GM18507 (cell line): Measurements from ENCODE around the gene COA8.

Experiments used
- DNase-seq: peaks from one replicate; pipeline ENCODE4 v3.0.0; 2011; ENCODE audit warnings: low read depth; ENCODE audit not compliant: insufficient read length; ENCODE audit errors: extremely low spot score
- FAIRE-seq: peaks from 2 replicates; lab custom pipeline; 2011; peaks lifted over from hg19 to GRCh38; lab: Jason Lieb, UNC

The COA8 gene

GRCh38 chr14:103546652-103547454 is 15.9 kb upstream of the COA8 start:
- peak; percentile 89 for FAIRE-seq
- peak; percentile 84 for DNase-seq

- DNase-seq = no peak
- FAIRE-seq = no peak
These were observed 15.3 kb upstream of the COA8 start for GRCh38 chr14:103547455-103547940.

- DNase-seq = no peak
These were observed 14.8 kb upstream of the COA8 start for GRCh38 chr14:103547941-103548462.

GRCh38 chr14:103548463-103549351 is 14.1 kb upstream of the COA8 start:
- DNase-seq (no peak), FAIRE-seq (no peak)

More at GRCh38 chr14:103547941-103548462, 14.8 kb upstream of the COA8 start:
- no peak for FAIRE-seq

- no peak for FAIRE-seq
- DNase-seq = no peak
These were observed 13.1 kb upstream of the COA8 start for GRCh38 chr14:103549361-103550311.

GRCh38 chr14:103550451-103551337 is 12.1 kb upstream of the COA8 start:
- FAIRE-seq (no peak), DNase-seq (no peak)

- DNase-seq (no peak), FAIRE-seq (no peak)
These were observed 11.4 kb upstream of the COA8 start for GRCh38 chr14:103551338-103551762.

GRCh38 chr14:103552011-103552845 is 10.5 kb upstream of the COA8 start:
- FAIRE-seq (no peak), DNase-seq (no peak)

- no peak for DNase-seq
- FAIRE-seq = no peak
These were observed 9.9 kb upstream of the COA8 start for GRCh38 chr14:103552846-103553210.

GRCh38 chr14:103555559-103556337 is 7.0 kb upstream of the COA8 start:
- no peak for DNase-seq
- FAIRE-seq = no peak

GRCh38 chr14:103556946-103557758 is 5.6 kb upstream of the COA8 start:
- FAIRE-seq = no peak
- DNase-seq = no peak

- no peak for FAIRE-seq
- no peak for DNase-seq
These were observed 4.5 kb upstream of the COA8 start for GRCh38 chr14:103558071-103558882.

- DNase-seq (no peak), FAIRE-seq (no peak)
These were observed 3.0 kb upstream of the COA8 start for GRCh38 chr14:103559766-103560165.

- DNase-seq = no peak
- no peak for FAIRE-seq
These were observed 2.1 kb upstream of the COA8 start for GRCh38 chr14:103560691-103561090.
